ENCODE results near the gene PTCD3. TPM values are rescaled to one million over a fixed set of nuclear protein-coding genes. Genes with fewer than 3 reads are reported as not detected.

Gene PTCD3
- total RNA-seq, 2 experiments from 2014 or later = 180 to 191 TPM

DNA sequence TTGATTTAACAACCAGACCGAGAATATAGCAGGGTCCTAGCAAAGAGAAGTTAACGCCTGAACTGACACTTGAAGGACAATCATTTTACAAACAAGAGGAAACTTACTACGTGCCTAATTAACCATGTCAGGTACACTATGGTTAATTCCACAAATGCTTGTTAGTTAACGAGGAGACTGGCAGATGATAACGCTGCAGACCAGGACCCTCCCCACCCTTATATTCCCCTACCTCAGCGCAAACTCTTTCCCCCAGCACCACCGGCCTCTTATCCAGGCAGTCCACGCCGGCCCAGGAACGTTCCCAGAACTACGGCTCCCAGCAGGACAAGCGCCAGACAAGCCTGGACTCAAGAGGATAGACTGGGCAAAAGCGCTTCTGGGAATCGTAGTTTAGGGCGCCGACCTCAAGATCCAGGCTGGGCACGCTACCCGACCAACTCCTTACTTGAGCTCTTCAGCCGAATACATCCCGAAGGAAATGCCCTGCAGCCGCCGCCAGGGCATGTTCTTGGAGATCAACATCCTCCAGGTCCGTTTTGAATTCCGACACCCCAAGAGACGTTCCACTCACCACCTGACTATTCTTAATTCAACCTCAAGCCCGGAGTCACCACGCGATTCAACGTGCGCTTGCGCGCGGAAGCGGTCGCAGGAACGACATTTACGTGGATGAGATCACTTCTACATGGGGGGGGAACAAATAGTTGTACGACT lies 625 bp upstream of the PTCD3 start, which contains the start of gene POLR1A:
Gene POLR1A, minus strand, starts transcription at position 635 of the 717 bp plus-strand sequence. Its CDS starts 110 bp downstream, at position 525.
- Mint-ChIP-seq H3K27ac (peak within 1 kb of the TSS; percentile 98), H3K9me3 (peaks cover 2% of the 10 kb centered on the region)

DNA sequence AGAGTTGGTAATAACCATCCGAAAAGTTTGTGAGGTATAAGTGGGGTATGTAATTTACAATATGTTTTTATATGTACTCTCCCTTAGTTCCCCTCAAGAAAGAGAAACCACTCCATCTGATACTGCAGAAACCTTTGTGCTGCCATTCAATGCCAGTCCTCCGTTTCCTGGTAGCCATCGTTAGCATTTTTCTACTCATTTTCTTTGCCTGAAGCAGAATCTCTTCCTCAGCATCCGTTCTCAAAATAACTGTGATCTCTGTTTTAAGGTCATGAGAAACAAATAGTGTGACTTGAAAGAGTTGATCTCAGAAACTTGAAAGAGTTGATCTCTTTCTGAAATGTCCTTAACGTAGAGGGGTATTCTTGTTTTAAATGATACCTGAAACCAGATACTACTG lies 996 bp downstream of the PTCD3 start:
- Mint-ChIP-seq H3K27ac (peak overlapping the region; percentile 98), H3K27me3 (no peaks in the 10 kb centered on the region), H3K36me3 (ENCODE audit: low read depth) (peaks cover 65% of the 10 kb centered on the region), H3K4me3 (peak overlapping the region; percentile 86), H3K9me3 (peaks cover 2% of the 10 kb centered on the region), H3K4me1 (ENCODE audit: low read depth) (peaks cover 53% of the 10 kb centered on the region)
- ChIA-PET POLR2A (interaction anchor here (1.0 to 1.9 kb wide), 11 partner anchors 10 to 491 kb away, joined by 3 to 13 read pairs (median 5); partner anchors contain the start of genes IMMT and USP39), CTCF (interaction anchor here (0.9 to 2.1 kb wide), 3 partner anchors 10 to 27 kb away, joined by 3 to 6 read pairs (median 6); no protein-coding TSS in a partner anchor)
- no peak for ATAC-seq
- DNase-seq = no peak
- TF ChIP-seq, protein P1, sequence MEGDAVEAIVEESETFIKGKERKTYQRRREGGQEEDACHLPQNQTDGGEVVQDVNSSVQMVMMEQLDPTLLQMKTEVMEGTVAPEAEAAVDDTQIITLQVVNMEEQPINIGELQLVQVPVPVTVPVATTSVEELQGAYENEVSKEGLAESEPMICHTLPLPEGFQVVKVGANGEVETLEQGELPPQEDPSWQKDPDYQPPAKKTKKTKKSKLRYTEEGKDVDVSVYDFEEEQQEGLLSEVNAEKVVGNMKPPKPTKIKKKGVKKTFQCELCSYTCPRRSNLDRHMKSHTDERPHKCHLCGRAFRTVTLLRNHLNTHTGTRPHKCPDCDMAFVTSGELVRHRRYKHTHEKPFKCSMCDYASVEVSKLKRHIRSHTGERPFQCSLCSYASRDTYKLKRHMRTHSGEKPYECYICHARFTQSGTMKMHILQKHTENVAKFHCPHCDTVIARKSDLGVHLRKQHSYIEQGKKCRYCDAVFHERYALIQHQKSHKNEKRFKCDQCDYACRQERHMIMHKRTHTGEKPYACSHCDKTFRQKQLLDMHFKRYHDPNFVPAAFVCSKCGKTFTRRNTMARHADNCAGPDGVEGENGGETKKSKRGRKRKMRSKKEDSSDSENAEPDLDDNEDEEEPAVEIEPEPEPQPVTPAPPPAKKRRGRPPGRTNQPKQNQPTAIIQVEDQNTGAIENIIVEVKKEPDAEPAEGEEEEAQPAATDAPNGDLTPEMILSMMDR (IDR thresholded peaks at IDR 0.05) = no peak
- intact Hi-C loops (cut with micrococcal nuclease) = loop anchor here (10.0 kb wide), 1 partner anchor 78 kb away; no protein-coding TSS in a partner anchor

More for the DNA sequence above, 625 bp upstream of the PTCD3 start, which contains the start of gene POLR1A:
- ChIA-PET CTCF (interaction anchor here (1.1 to 2.1 kb wide), 8 partner anchors 10 to 468 kb away, joined by 3 to 7 read pairs (median 4); no protein-coding TSS in a partner anchor), POLR2A (interaction anchor here (0.8 to 1.9 kb wide), 18 partner anchors 9 to 461 kb away, joined by 3 to 13 read pairs (median 5); partner anchors contain the start of gene IMMT)
- peaks cover 64% of the 10 kb centered on the region for H3K36me3 Mint-ChIP-seq (ENCODE audit: low read depth)
- TF ChIP-seq, protein P1 (IDR thresholded peaks at IDR 0.05) = no peak
- H3K4me3 Mint-ChIP-seq = peak within 1 kb of the TSS; percentile 86
- intact Hi-C loops (cut with micrococcal nuclease) = loop anchor here (10.0 kb wide), 1 partner anchor 79 kb away; no protein-coding TSS in a partner anchor
- DNase-seq (peak; percentile 89), ATAC-seq (peak; percentile 83)
- no peaks in the 10 kb centered on the region for H3K27me3 Mint-ChIP-seq
- H3K4me1 Mint-ChIP-seq (ENCODE audit: low read depth) = peaks cover 60% of the 10 kb centered on the region

DNA sequence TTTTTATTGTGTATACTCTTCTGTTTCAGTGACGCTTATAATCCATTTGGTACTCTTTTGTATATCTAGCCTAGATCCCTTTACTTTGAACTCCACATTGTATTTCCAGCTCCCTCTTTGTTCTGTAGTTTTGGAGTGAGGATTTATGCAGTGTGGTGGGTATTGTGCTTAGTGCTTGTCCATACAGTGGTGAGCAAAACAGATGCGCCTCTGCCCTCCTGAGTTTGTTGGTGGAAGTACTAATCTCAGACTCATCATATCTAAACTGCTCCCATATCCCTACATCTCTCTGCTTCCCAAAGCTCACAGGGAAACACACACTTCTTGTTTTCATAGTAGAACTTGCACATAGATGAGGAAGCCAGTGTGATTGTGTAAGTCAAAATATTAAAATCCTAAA lies 12.1 kb downstream of the PTCD3 start:
- ATAC-seq (no peak), DNase-seq (no peak)
- ChIA-PET CTCF (interaction anchor here (1.7 kb wide), 1 partner anchor 10 kb away, joined by 5 read pairs; no protein-coding TSS in a partner anchor), POLR2A (interaction anchor here (1.3 to 3.1 kb wide), 2 partner anchors 12 to 17 kb away, joined by 3 to 13 read pairs; partner anchors contain the start of genes POLR1A and PTCD3)
- Mint-ChIP-seq H3K27ac (no peak overlapping the region), H3K9me3 (no peaks in the 10 kb centered on the region), H3K4me3 (no peak overlapping the region), H3K36me3 (ENCODE audit: low read depth) (peaks cover 56% of the 10 kb centered on the region), H3K4me1 (ENCODE audit: low read depth) (peaks cover 7% of the 10 kb centered on the region), H3K27me3 (no peaks in the 10 kb centered on the region)
- intact Hi-C loops (cut with micrococcal nuclease) = no loop called here
- TF ChIP-seq, protein P1 (IDR thresholded peaks at IDR 0.05) = no peak

DNA sequence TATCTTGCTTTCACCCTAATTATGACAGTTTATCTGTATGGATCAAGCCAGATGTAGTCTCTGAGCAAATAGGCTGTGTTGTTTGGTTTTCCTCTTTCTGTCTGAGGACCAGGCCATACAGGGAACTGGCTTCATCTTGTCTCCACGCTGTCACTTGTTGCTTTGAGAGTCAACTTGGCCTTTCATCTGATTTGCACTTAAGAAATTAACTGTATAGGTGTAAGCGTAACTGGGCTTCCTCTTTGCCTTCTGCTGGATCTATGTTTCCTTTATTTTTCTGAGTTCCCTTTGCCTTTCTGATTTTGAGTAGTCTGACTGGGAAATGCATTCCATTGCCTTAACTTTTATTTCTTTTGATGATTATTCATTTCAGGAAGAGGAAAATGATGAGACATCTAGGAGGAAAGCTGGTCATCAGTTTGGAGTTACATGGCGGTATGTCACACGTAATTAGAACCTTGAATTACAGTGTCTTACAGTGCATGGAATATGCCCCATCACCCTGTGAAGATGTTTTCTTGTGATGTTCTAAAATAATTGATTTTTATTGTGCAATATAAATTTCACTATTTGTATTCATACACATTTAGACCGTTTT lies 17.4 kb downstream of the PTCD3 start:
- Mint-ChIP-seq H3K27me3 (no peaks in the 10 kb centered on the region), H3K9me3 (no peaks in the 10 kb centered on the region), H3K27ac (no peak overlapping the region), H3K4me3 (no peak overlapping the region), H3K36me3 (ENCODE audit: low read depth) (peaks cover 56% of the 10 kb centered on the region), H3K4me1 (ENCODE audit: low read depth) (no peaks in the 10 kb centered on the region)
- ChIA-PET POLR2A (interaction anchor here (0.9 to 1.0 kb wide), 2 partner anchors 9 to 15 kb away, joined by 3 to 4 read pairs; no protein-coding TSS in a partner anchor), CTCF (no interaction called here)
- ATAC-seq = no peak
- DNase-seq = no peak
- TF ChIP-seq, protein P1 (IDR thresholded peaks at IDR 0.05) = no peak
- intact Hi-C loops (cut with micrococcal nuclease) = no loop called here
